ENCODE data around the gene TRPM2. TPM values are rescaled to one million over a fixed set of nuclear protein-coding genes. Genes with fewer than 3 reads are reported as not detected.

Gene TRPM2
- total RNA-seq, 2 experiments from 2014 or later: 1.9 to 2.9 TPM

GRCh38 chr21:44321846-44322450 lies 31.5 kb upstream of the TRPM2 start:
- intact Hi-C loops (cut with DNase I, micrococcal nuclease): no loop called here
- no peak for DNase-seq
- Histone ChIP-seq H3K36me3 (ENCODE audit: insufficient read depth, low read length) (peaks cover 71% of the 10 kb centered on the region), H3K4me1 (ENCODE audit: insufficient read depth, low read length) (no peaks in the 10 kb centered on the region), H3K27me3 (ENCODE audit: control insufficient read depth in 1 of 2, insufficient read depth in 2 of 2, low read length in 2 of 2) (no peaks in the 10 kb centered on the region), H3K4me3 (ENCODE audit: low read length) (no peak overlapping the region), H3K9me3 (ENCODE audit: control insufficient read depth in 1 of 2, insufficient read depth in 1 of 2, low read length in 2 of 2) (no peaks in the 10 kb centered on the region), H3K27ac (ENCODE audit: low read depth in 1 of 2, low read length in 2 of 2) (no peak overlapping the region)
- no peak for ATAC-seq (ENCODE audit: poor library complexity)
- no peak for TF ChIP-seq CTCF (IDR thresholded peaks at IDR 0.05)
- ChIA-PET CTCF (no interaction called here), POLR2A (no interaction called here)
- Mint-ChIP-seq H3K4me3 (no peak overlapping the region), H3K4me1 (ENCODE audit: low read depth) (no peaks in the 10 kb centered on the region), H3K27ac (no peak overlapping the region), H3K9me3 (no peaks in the 10 kb centered on the region), H3K36me3 (ENCODE audit: low read depth) (peaks cover 23% of the 10 kb centered on the region), H3K27me3 (no peaks in the 10 kb centered on the region)

- Histone ChIP-seq H3K4me1 (ENCODE audit: insufficient read depth, low read length) (no peaks in the 10 kb centered on the region), H3K9me3 (ENCODE audit: control insufficient read depth in 1 of 2, insufficient read depth in 1 of 2, low read length in 2 of 2) (no peaks in the 10 kb centered on the region), H3K27me3 (ENCODE audit: control insufficient read depth in 1 of 2, insufficient read depth in 2 of 2, low read length in 2 of 2) (no peaks in the 10 kb centered on the region), H3K36me3 (ENCODE audit: insufficient read depth, low read length) (peaks cover 63% of the 10 kb centered on the region), H3K27ac (ENCODE audit: low read depth in 1 of 2, low read length in 2 of 2) (no peak overlapping the region), H3K4me3 (ENCODE audit: low read length) (no peak overlapping the region)
- H3K4me1 Mint-ChIP-seq (ENCODE audit: low read depth): no peaks in the 10 kb centered on the region
- TF ChIP-seq CTCF (IDR thresholded peaks at IDR 0.05): no peak
- no peaks in the 10 kb centered on the region for H3K9me3 Mint-ChIP-seq
- no peaks in the 10 kb centered on the region for H3K27me3 Mint-ChIP-seq
- DNase-seq (no peak), ATAC-seq (ENCODE audit: poor library complexity) (no peak)
- intact Hi-C loops (cut with DNase I, micrococcal nuclease): no loop called here
- CTCF ChIA-PET: no interaction called here
- no peak overlapping the region for H3K27ac Mint-ChIP-seq
- H3K36me3 Mint-ChIP-seq (ENCODE audit: low read depth): peaks cover 23% of the 10 kb centered on the region
- POLR2A ChIA-PET: no interaction called here
- H3K4me3 Mint-ChIP-seq: no peak overlapping the region
Observed at GRCh38 chr21:44322621-44323325, 30.6 kb upstream of the TRPM2 start.

DNA sequence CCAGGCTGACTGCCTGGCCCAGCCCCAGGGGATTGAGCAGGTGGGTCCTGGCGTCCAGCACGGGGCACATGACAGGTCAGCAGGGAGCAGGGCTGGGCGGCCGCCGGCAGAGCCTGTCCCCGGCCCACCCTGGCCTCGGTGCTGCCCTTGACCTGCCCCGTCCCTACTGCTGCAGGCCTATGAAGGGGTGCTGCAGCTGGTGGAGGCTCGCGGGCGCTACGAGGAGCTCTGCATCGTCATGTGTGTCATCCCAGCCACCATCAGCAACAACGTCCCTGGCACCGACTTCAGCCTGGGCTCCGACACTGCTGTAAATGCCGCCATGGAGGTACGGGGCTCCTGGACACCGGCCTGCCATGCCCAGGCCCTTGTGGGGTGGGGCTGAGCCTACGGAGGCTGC lies 29.8 kb upstream of the TRPM2 start:
- Histone ChIP-seq H3K9me3 (ENCODE audit: control insufficient read depth in 1 of 2, insufficient read depth in 1 of 2, low read length in 2 of 2) (no peaks in the 10 kb centered on the region), H3K36me3 (ENCODE audit: insufficient read depth, low read length) (peaks cover 62% of the 10 kb centered on the region), H3K27me3 (ENCODE audit: control insufficient read depth in 1 of 2, insufficient read depth in 2 of 2, low read length in 2 of 2) (no peaks in the 10 kb centered on the region), H3K27ac (ENCODE audit: low read depth in 1 of 2, low read length in 2 of 2) (no peak overlapping the region), H3K4me1 (ENCODE audit: insufficient read depth, low read length) (no peaks in the 10 kb centered on the region), H3K4me3 (ENCODE audit: low read length) (no peak overlapping the region)
- H3K27me3 Mint-ChIP-seq: no peaks in the 10 kb centered on the region
- peaks cover 22% of the 10 kb centered on the region for H3K36me3 Mint-ChIP-seq (ENCODE audit: low read depth)
- no peaks in the 10 kb centered on the region for H3K4me1 Mint-ChIP-seq (ENCODE audit: low read depth)
- ChIA-PET CTCF (no interaction called here), POLR2A (no interaction called here)
- ATAC-seq (ENCODE audit: poor library complexity) (no peak), DNase-seq (no peak)
- no peaks in the 10 kb centered on the region for H3K9me3 Mint-ChIP-seq
- H3K27ac Mint-ChIP-seq: no peak overlapping the region
- TF ChIP-seq CTCF (IDR thresholded peaks at IDR 0.05): no peak
- no peak overlapping the region for H3K4me3 Mint-ChIP-seq
- intact Hi-C loops (cut with DNase I, micrococcal nuclease): no loop called here
